Hair follicle dermal papilla cell (primary cell): ENCODE results near the gene PRICKLE3. TPM values are rescaled to one million over a fixed set of nuclear protein-coding genes. Genes with fewer than 3 reads are reported as not detected.

Experiments
- small RNA-seq: library from RNA; depleted of rRNA; stranded (forward); fragments of <200 nt; gene quantifications from one replicate; pipeline ENCODE3, GENCODE V24; 2012
- total RNA-seq: library from RNA; depleted of rRNA; stranded (reverse); fragments of >200 nt; gene quantifications from 2 replicates; pipeline ENCODE4 v1.2.3, GENCODE V29; 2012

The PRICKLE3 gene
- total RNA-seq: 9.6 and 13.0 TPM in 2 replicates

GRCh38 chrX:49186125-49187027, at the start of gene PRICKLE3:
Gene PRICKLE3 (minus strand): TSS chrX:49186373. CDS start chrX:49186297, 76 bp downstream.

GRCh38 chrX:49233176-49233575, 47.0 kb upstream of the PRICKLE3 start, which contains the start of gene CACNA1F:
Gene CACNA1F (minus strand): TSS chrX:49233340. CDS start chrX:49233309, 31 bp downstream.

GRCh38 chrX:49199906-49200771, 14.0 kb upstream of the PRICKLE3 start, which contains the start of gene SYP:
Gene SYP (minus strand): TSS chrX:49200193. CDS start chrX:49200186, 7 bp downstream.

GRCh38 chrX:49171752-49172279, 14.4 kb downstream of the PRICKLE3 start, which contains the start of gene PLP2:
Gene PLP2 (plus strand): TSS chrX:49171898. CDS start chrX:49172001, 103 bp downstream.

GRCh38 chrX:49162620-49163019, 23.6 kb downstream of the PRICKLE3 start, which contains the start of gene MAGIX:
Gene MAGIX (plus strand): TSS chrX:49162758. CDS start chrX:49162890, 132 bp downstream.

Small RNAs within 50 kb of the gene (small RNA-seq; reads per million reads assigned to genes)
- not detected for gene RN7SL262P

Other genes starting within 250 kb of the PRICKLE3 start
- gene OTUD5, start 228.8 kb downstream of the PRICKLE3 start, total RNA-seq: 33.3 and 36.2 TPM in 2 replicates
- gene KCND1, start 214.5 kb downstream of the PRICKLE3 start, total RNA-seq: 1.9 and 2.1 TPM in 2 replicates
- 14.3 and 16.8 TPM in 2 replicates for gene GRIPAP1, start 184.1 kb downstream of the PRICKLE3 start, total RNA-seq
- gene TFE3, start 143.0 kb downstream of the PRICKLE3 start, total RNA-seq: 76.9 and 86.8 TPM in 2 replicates
- gene CCDC120, start 127.4 kb downstream of the PRICKLE3 start, total RNA-seq: 1.1 and 1.9 TPM in 2 replicates
- gene PRAF2, start 112.4 kb downstream of the PRICKLE3 start, total RNA-seq: 15.1 and 16.6 TPM in 2 replicates
- gene WDR45, start 106.5 kb downstream of the PRICKLE3 start, total RNA-seq: 71.3 and 72.2 TPM in 2 replicates
- gene GPKOW, start 62.6 kb downstream of the PRICKLE3 start, total RNA-seq: 15.4 and 16.9 TPM in 2 replicates
- gene MAGIX, start 23.6 kb downstream of the PRICKLE3 start, total RNA-seq: 1.9 and 2.2 TPM in 2 replicates
- gene PLP2, start 14.5 kb downstream of the PRICKLE3 start, total RNA-seq: 26.4 and 35.5 TPM in 2 replicates
- gene SYP, start 13.8 kb upstream of the PRICKLE3 start, total RNA-seq: 0.49 and 0.73 TPM in 2 replicates
- gene CACNA1F, start 47.0 kb upstream of the PRICKLE3 start, total RNA-seq: not detected in 2 replicates
- gene CCDC22, start 49.1 kb upstream of the PRICKLE3 start, total RNA-seq: 13.6 and 14.1 TPM in 2 replicates
- gene FOXP3, start 78.3 kb upstream of the PRICKLE3 start, total RNA-seq: not detected in 2 replicates
- 5.6 and 7.0 TPM in 2 replicates for gene PPP1R3F, start 83.4 kb upstream of the PRICKLE3 start, total RNA-seq
- not detected in 2 replicates for gene GAGE10, start 117.3 kb upstream of the PRICKLE3 start, total RNA-seq
- gene GAGE12J, start 135.7 kb upstream of the PRICKLE3 start, total RNA-seq: not detected in 2 replicates
- not detected in 2 replicates for gene GAGE13, start 145.2 kb upstream of the PRICKLE3 start, total RNA-seq